ENCODE results near the gene BORCS5. TPM values are rescaled to one million over a fixed set of nuclear protein-coding genes. Genes with fewer than 3 reads are reported as not detected.

BORCS5 gene
- total RNA-seq, 1 donor from 2014 or later, result 17.4 TPM

- H3K27me3 ChIP-seq, result no peaks in the 10 kb centered on the region
- intact Hi-C loops (cut with DNase I), result no loop called here
- no peak for TF ChIP-seq POLR2A (IDR thresholded peaks at IDR 0.05)
- TF ChIP-seq POLR2AphosphoS5 (IDR thresholded peaks at IDR 0.05; ENCODE audit: insufficient read depth in 1 of 2, low read depth in 1 of 2), result peak in 1 of 2 donors; percentile 81
- no peak for TF ChIP-seq CTCF (IDR thresholded peaks at IDR 0.05)
- no peaks in the 10 kb centered on the region for H3K9me3 ChIP-seq
- H3K4me1 ChIP-seq, result no peaks in the 10 kb centered on the region
- no peak overlapping the region for H3K4me3 ChIP-seq
- H3K36me3 ChIP-seq, result no peaks in the 10 kb centered on the region
- no peak for DNase-seq (ENCODE audit: extremely low spot score in 2 of 2)
- no peak overlapping the region for H3K27ac ChIP-seq
Observed at GRCh38 chr12:12456637-12457036, 99.8 kb downstream of the BORCS5 start.

DNA sequence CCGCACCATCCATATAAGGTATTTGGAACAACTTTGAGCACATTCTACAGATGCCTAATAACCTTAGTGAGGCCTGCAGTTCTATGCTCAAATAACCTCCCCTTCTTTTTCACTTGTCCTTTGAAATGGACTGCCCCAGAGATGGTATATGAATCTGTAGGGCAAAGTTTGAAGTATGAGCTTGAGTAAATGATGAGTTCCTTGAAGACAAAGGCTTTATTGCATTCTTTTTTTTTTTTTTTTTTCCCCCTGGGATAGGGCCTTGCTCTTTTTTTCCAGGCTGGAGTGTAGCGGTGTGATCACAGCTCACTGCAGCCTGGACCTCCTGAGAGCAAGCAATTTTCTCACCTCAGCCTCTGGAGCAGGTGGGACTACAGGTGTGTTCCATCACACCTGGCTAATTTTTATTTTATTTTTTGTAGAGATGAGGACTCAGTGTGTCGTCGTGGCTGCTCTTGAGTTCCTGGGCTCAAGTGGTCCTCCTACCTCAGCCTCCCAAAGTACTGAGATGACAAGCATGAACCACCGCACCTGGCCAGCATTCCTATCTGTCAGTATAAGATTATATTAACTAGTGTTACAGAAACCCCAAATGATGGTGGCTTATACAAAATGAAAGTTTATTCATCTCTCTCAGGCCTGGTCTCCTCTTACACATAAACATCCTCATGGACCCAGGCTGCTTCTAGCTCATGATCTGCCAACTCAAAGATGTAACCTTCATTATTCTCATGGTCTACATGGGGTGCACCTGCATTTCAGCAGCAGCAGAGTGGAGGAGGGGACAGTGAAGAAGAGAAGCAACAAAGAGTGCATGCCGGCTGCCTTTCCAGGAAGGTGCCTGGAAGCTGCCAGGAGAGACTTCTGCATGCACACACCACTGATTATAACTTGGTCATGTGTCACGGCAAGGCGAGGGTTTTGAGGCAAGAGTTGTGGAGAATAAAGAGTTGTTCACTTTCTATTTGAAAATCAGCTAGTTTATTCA is 104.4 kb downstream of the BORCS5 start:
- Histone ChIP-seq H3K4me3 (no peak overlapping the region), H3K4me1 (no peaks in the 10 kb centered on the region), H3K36me3 (peaks cover 0 to 10% of the 10 kb centered on the region in 2 donors), H3K27me3 (no peaks in the 10 kb centered on the region), H3K27ac (no peak overlapping the region), H3K9me3 (no peaks in the 10 kb centered on the region)
- DNase-seq (ENCODE audit: extremely low spot score in 2 of 2), result no peak
- TF ChIP-seq POLR2A (IDR thresholded peaks at IDR 0.05), result no peak
- TF ChIP-seq CTCF (IDR thresholded peaks at IDR 0.05), result no peak
- TF ChIP-seq POLR2AphosphoS5 (IDR thresholded peaks at IDR 0.05; ENCODE audit: insufficient read depth in 1 of 2, low read depth in 1 of 2), result no peak
- intact Hi-C loops (cut with DNase I), result no loop called here

DNA sequence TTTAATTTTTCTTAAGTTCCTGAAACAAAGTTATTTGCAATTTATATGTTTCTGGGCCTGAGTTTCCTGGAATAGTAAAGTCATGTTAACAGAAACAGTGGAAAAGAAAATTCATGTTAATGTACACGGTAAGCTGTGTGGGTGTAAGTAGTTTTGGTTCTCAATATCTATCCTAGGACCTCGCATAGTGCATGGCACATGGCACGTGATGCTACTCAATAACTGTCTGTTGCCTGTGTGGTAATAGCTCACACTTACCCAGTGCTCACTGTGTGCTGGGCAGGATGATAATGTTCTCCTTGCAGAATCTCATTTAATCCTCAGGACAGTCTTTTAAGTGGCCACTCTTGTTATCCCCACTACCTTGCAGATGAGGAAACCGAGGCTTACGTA is 105.0 kb downstream of the BORCS5 start:
- TF ChIP-seq POLR2A (IDR thresholded peaks at IDR 0.05) (no peak), CTCF (IDR thresholded peaks at IDR 0.05) (no peak), POLR2AphosphoS5 (IDR thresholded peaks at IDR 0.05; ENCODE audit: insufficient read depth in 1 of 2, low read depth in 1 of 2) (no peak)
- DNase-seq (ENCODE audit: extremely low spot score in 2 of 2), result no peak
- Histone ChIP-seq H3K9me3 (no peaks in the 10 kb centered on the region), H3K4me3 (no peak overlapping the region), H3K27ac (no peak overlapping the region), H3K36me3 (peaks cover 0 to 10% of the 10 kb centered on the region in 2 donors), H3K4me1 (no peaks in the 10 kb centered on the region), H3K27me3 (no peaks in the 10 kb centered on the region)
- intact Hi-C loops (cut with DNase I), result no loop called here

- no peaks in the 10 kb centered on the region for H3K27me3 ChIP-seq
- DNase-seq (ENCODE audit: extremely low spot score in 2 of 2), result no peak
- TF ChIP-seq POLR2AphosphoS5 (IDR thresholded peaks at IDR 0.05; ENCODE audit: insufficient read depth in 1 of 2, low read depth in 1 of 2) (no peak), POLR2A (IDR thresholded peaks at IDR 0.05) (no peak), CTCF (IDR thresholded peaks at IDR 0.05) (no peak)
- peak overlapping the region; percentile 32 for H3K27ac ChIP-seq
- H3K9me3 ChIP-seq, result no peaks in the 10 kb centered on the region
- H3K4me3 ChIP-seq, result no peak overlapping the region
- intact Hi-C loops (cut with DNase I), result no loop called here
- H3K36me3 ChIP-seq, result peaks cover 0 to 10% of the 10 kb centered on the region in 2 donors
- H3K4me1 ChIP-seq, result no peaks in the 10 kb centered on the region
Observed at GRCh38 chr12:12465522-12465921, 108.6 kb downstream of the BORCS5 start.

- Histone ChIP-seq H3K27me3 (no peaks in the 10 kb centered on the region), H3K36me3 (peaks cover 0 to 10% of the 10 kb centered on the region in 2 donors), H3K4me1 (no peaks in the 10 kb centered on the region), H3K4me3 (no peak overlapping the region), H3K9me3 (no peaks in the 10 kb centered on the region), H3K27ac (no peak overlapping the region)
- TF ChIP-seq POLR2A (IDR thresholded peaks at IDR 0.05), result no peak
- TF ChIP-seq CTCF (IDR thresholded peaks at IDR 0.05), result no peak
- no peak for TF ChIP-seq POLR2AphosphoS5 (IDR thresholded peaks at IDR 0.05; ENCODE audit: insufficient read depth in 1 of 2, low read depth in 1 of 2)
- intact Hi-C loops (cut with DNase I), result no loop called here
- DNase-seq (ENCODE audit: extremely low spot score in 2 of 2), result no peak
Observed at GRCh38 chr12:12466157-12466556, 109.3 kb downstream of the BORCS5 start.
